ENCODE measurements around the gene PIGR.

- TF ChIP-seq CTCF (IDR thresholded peaks at IDR 0.05): no peak
- TF ChIP-seq SMC3 (IDR thresholded peaks at IDR 0.05): no peak
- no peak for TF ChIP-seq POLR2A (IDR thresholded peaks at IDR 0.05; ENCODE audit: low read length)
- no peak for TF ChIP-seq USF2 (IDR thresholded peaks at IDR 0.05)
- TF ChIP-seq RFX5 (IDR thresholded peaks at IDR 0.05): no peak
- no peak for TF ChIP-seq POLR2AphosphoS2 (conservative IDR thresholded peaks at IDR 0.05; ENCODE audit: low read length)
- no peak for TF ChIP-seq ESRRA (IDR thresholded peaks at IDR 0.05; ENCODE audit: borderline replicate concordance, low read length)
- TF ChIP-seq KDM1A (IDR thresholded peaks at IDR 0.05; ENCODE audit: low read depth): no peak
- TF ChIP-seq FOSB (CRISPR knock-in tag; IDR thresholded peaks at IDR 0.05): no peak
Measured at GRCh38 chr1:206939131-206939530, 7.1 kb downstream of the PIGR start.
